GM23338 (cell line): ENCODE measurements around the gene UPK3B.
"Not testable (repeated sequence)": the region's sequence is repeated elsewhere in the genome, so short reads cannot be mapped to it uniquely, and the experiment has no call there.

Experiments used
- CREB1 ChIP-seq: fragments of 250-450 bp; sonication (Bioruptor Pico); IDR thresholded peaks from 2 replicates; pipeline ENCODE4 v1.5.0; 2020; ENCODE audit warnings: low read depth, mild to moderate bottlenecking, moderate library complexity
- CTCF ChIP-seq, 2 experiments: fragments of 200-600 bp in 1 of 2; sonication (generic) in 1 of 2; conservative IDR thresholded peaks; 2 replicates each; pipeline versions ENCODE4 v1.5.1 to v1.6.1; 2016 to 2017; ENCODE audit warnings: antibody characterized with exemption in 2 of 2, low read depth in 2 of 2, mild to moderate bottlenecking in 2 of 2, moderate library complexity in 1 of 2
- ETS1 ChIP-seq: IDR thresholded peaks from 2 replicates; pipeline ENCODE4 v1.6.1; 2016; ENCODE audit warnings: antibody characterized with exemption
- EZH2phosphoT487 ChIP-seq: fragments of 200-600 bp; sonication (generic); IDR thresholded peaks from one replicate; pipeline ENCODE4 v1.8.1; 2018; ENCODE audit warnings: antibody characterized with exemption; ENCODE audit not compliant: unreplicated experiment
- POLR2AphosphoS5 ChIP-seq: IDR thresholded peaks from 2 replicates; pipeline ENCODE4 v1.6.1; 2016; ENCODE audit warnings: antibody characterized with exemption, low read depth

- not testable (repeated sequence) for TF ChIP-seq CTCF (conservative IDR thresholded peaks at IDR 0.05; ENCODE audit: low read depth in 2 of 2); POLR2AphosphoS5; EZH2phosphoT487; ETS1; CREB1
Observed at GRCh38 chr7:76498583-76499200, 11.7 kb upstream of the UPK3B start.
